Neuronal stem cell (in vitro differentiated cells): Measurements from ENCODE around the gene NLGN1.

Experiments used
- DNase-seq: peaks from one replicate; pipeline ENCODE4 v3.0.0-alpha.2; 2013; ENCODE audit warnings: low spot score
- H2AFZ ChIP-seq: one replicate; pipeline ENCODE4 v1.6.1; 2013; ENCODE audit warnings: mild to moderate bottlenecking, low read length, inconsistent platforms
- H2AK5ac ChIP-seq: 2 replicates; pipeline ENCODE4 v1.6.1; 2013; ENCODE audit warnings: low read depth, mild to moderate bottlenecking, inconsistent platforms, low read length, moderate library complexity, mixed read lengths
- H2BK120ac ChIP-seq: 2 replicates; pipeline ENCODE4 v1.6.1; 2013; ENCODE audit warnings: low read depth, mild to moderate bottlenecking, inconsistent platforms, low read length, moderate library complexity, mixed read lengths
- H2BK12ac ChIP-seq: one replicate; pipeline ENCODE4 v1.6.1; 2013; ENCODE audit warnings: low read length, inconsistent platforms
- H2BK15ac ChIP-seq: 2 replicates; pipeline ENCODE4 v1.6.1; 2013; ENCODE audit warnings: mild to moderate bottlenecking, low read length, inconsistent platforms, mixed read lengths
- H2BK5ac ChIP-seq: one replicate; pipeline ENCODE4 v1.6.1; 2013; ENCODE audit warnings: inconsistent platforms, mild to moderate bottlenecking, low read length, moderate library complexity
- H3K14ac ChIP-seq: one replicate; pipeline ENCODE4 v1.6.1; 2013; ENCODE audit warnings: low read length, inconsistent platforms
- H3K18ac ChIP-seq: 2 replicates; pipeline ENCODE4 v1.6.1; 2013; ENCODE audit warnings: low read length, inconsistent platforms
- H3K23ac ChIP-seq: 2 replicates; pipeline ENCODE4 v1.6.1; 2013; ENCODE audit warnings: low read depth, mild to moderate bottlenecking, mixed read lengths, low read length, inconsistent platforms; ENCODE audit not compliant: poor library complexity
- H3K27ac ChIP-seq: replicated peaks from 3 replicates; pipeline ENCODE4 v1.5.1; 2013; ENCODE audit warnings: low read length, inconsistent platforms
- H3K27me3 ChIP-seq, 3 experiments: 2 replicates each; pipeline ENCODE4 v1.6.1; 2013; ENCODE audit warnings: low read length in 3 of 3, mild to moderate bottlenecking in 2 of 3, inconsistent platforms in 1 of 3, low read depth in 1 of 3, mixed read lengths in 1 of 3, moderate library complexity in 1 of 3; ENCODE audit not compliant: control insufficient read depth in 3 of 3, insufficient read depth in 3 of 3
- H3K36me3 ChIP-seq, 2 donors: replicated peaks in 1 of 2; 2 replicates each; pipeline ENCODE4 v1.6.1; 2013; ENCODE audit warnings: low read length in 2 of 2; ENCODE audit not compliant: control insufficient read depth in 2 of 2, insufficient read depth in 2 of 2
- H3K4ac ChIP-seq: 2 replicates; pipeline ENCODE4 v1.6.1; 2013; ENCODE audit warnings: inconsistent platforms, mild to moderate bottlenecking, low read length, moderate library complexity
- H3K4me1 ChIP-seq, 2 donors: 1 replicate in 1 of 2; 2 replicates in 1 of 2; pipeline ENCODE4 v1.6.1; 2013; ENCODE audit warnings: low read length in 2 of 2, low read depth in 1 of 2; ENCODE audit not compliant: control insufficient read depth in 2 of 2, insufficient read depth in 1 of 2
- H3K4me2 ChIP-seq: one replicate; pipeline ENCODE4 v1.6.1; 2013; ENCODE audit warnings: mild to moderate bottlenecking, low read length, inconsistent platforms; ENCODE audit not compliant: insufficient read depth, poor library complexity, severe bottlenecking
- H3K4me3 ChIP-seq, 2 donors: 2 replicates each; pipeline ENCODE4 v1.5.1; 2013; ENCODE audit warnings: low read length in 2 of 2, mild to moderate bottlenecking in 2 of 2, inconsistent platforms in 1 of 2, moderate library complexity in 1 of 2
- H3K79me1 ChIP-seq: one replicate; pipeline ENCODE4 v1.6.1; 2013; ENCODE audit warnings: low read depth, mild to moderate bottlenecking, inconsistent platforms, low read length, moderate library complexity
- H3K9ac ChIP-seq: one replicate; pipeline ENCODE4 v1.6.1; 2013; ENCODE audit warnings: mild to moderate bottlenecking, low read depth, low read length, inconsistent platforms; ENCODE audit not compliant: poor library complexity
- H3K9me3 ChIP-seq, 2 donors: replicated peaks in 1 of 2; 2 replicates each; pipeline versions ENCODE3 to v1.6.1; 2013; ENCODE audit warnings: low read length in 2 of 2, mild to moderate bottlenecking in 2 of 2, inconsistent platforms in 1 of 2, low read depth in 1 of 2, mixed read lengths in 1 of 2, moderate library complexity in 1 of 2; ENCODE audit not compliant: control insufficient read depth in 2 of 2, insufficient read depth in 1 of 2
- H4K8ac ChIP-seq: one replicate; pipeline ENCODE4 v1.6.1; 2013; ENCODE audit warnings: low read depth, mild to moderate bottlenecking, inconsistent platforms, low read length, moderate library complexity
- H4K91ac ChIP-seq: one replicate; pipeline ENCODE4 v1.6.1; 2013; ENCODE audit warnings: low read length, low read depth, mild to moderate bottlenecking, inconsistent platforms; ENCODE audit not compliant: poor library complexity
- WGBS, 2 donors: extraction: QIAGEN DNeasy Blood & Tissue Kit; methylation state at CpG; one replicate each; pipeline ENCODE4 v1.1.7; 2013; ENCODE audit warnings: missing lambda C conversion rate in 2 of 2, mixed read lengths in 1 of 2; ENCODE audit not compliant: insufficient read length in 2 of 2, insufficient replicate concordance in 1 of 2; ENCODE audit errors: extremely low coverage in 2 of 2; 5-methylcytosine and 5-hydroxymethylcytosine counted together

The NLGN1 gene

GRCh38 chr3:173921732-173922131, 524.2 kb downstream of the NLGN1 start:
- Histone ChIP-seq H2BK120ac (no peak overlapping the region), H3K14ac (no peak overlapping the region), H3K36me3 (no peaks in the 10 kb centered on the region), H3K18ac (no peak overlapping the region), H2AK5ac (no peak overlapping the region), H2BK5ac (no peak overlapping the region), H3K9ac (no peak overlapping the region), H2AFZ (no peak overlapping the region), H4K91ac (no peak overlapping the region), H3K79me1 (no peaks in the 10 kb centered on the region), H3K27me3 (no peaks in the 10 kb centered on the region), H4K8ac (no peak overlapping the region), H2BK15ac (no peak overlapping the region), H3K23ac (no peak overlapping the region), H3K9me3 (peaks cover 0 to 3% of the 10 kb centered on the region in 2 donors), H3K4me1 (peaks cover 4 to 5% of the 10 kb centered on the region in 2 donors), H3K27ac (no peak overlapping the region), H3K4me2 (no peak overlapping the region), H3K4ac (no peak overlapping the region), H2BK12ac (no peak overlapping the region), H3K4me3 (no peak overlapping the region)
- no CpG with 5 or more reads among the region's 2 CpGs for WGBS, 2 donors
- DNase-seq, result no peak

DNA sequence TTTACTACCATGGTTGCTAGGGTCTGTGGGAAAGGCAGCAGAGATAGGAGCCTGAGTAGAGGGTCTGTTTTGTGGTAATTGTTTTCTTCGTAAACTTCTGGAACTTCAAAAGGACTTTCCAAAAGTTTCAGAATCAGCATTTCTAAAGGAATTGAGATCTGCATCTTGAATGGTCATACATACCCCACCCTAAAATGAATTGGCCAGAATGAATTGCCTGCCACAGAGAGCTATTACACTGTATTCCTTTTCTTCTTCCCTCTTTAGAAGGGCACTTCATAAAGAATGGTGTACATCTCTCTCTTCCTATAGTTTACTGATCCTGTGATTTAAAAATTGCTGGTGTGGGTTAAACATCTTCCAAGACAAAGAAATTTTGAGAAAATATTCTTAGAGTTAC, 525.7 kb downstream of the NLGN1 start:
- no peak overlapping the region for H2BK5ac ChIP-seq
- H3K36me3 ChIP-seq, result no peaks in the 10 kb centered on the region
- no CpG with 5 or more reads among the region's 1 CpG for WGBS, 2 donors
- no peak overlapping the region for H4K8ac ChIP-seq
- H3K4me2 ChIP-seq, result no peak overlapping the region
- no peaks in the 10 kb centered on the region for H3K27me3 ChIP-seq
- peaks cover 4 to 5% of the 10 kb centered on the region in 2 donors for H3K4me1 ChIP-seq
- no peak overlapping the region for H2BK15ac ChIP-seq
- H3K14ac ChIP-seq, result no peak overlapping the region
- no peaks in the 10 kb centered on the region for H3K79me1 ChIP-seq
- no peak overlapping the region for H2AFZ ChIP-seq
- no peak overlapping the region for H2BK120ac ChIP-seq
- no peak overlapping the region for H3K23ac ChIP-seq
- H4K91ac ChIP-seq, result no peak overlapping the region
- H3K4ac ChIP-seq, result no peak overlapping the region
- no peak overlapping the region for H3K4me3 ChIP-seq
- H3K9me3 ChIP-seq, result peaks cover 0 to 3% of the 10 kb centered on the region in 2 donors
- H3K27ac ChIP-seq, result no peak overlapping the region
- H2BK12ac ChIP-seq, result no peak overlapping the region
- no peak overlapping the region for H3K9ac ChIP-seq
- no peak for DNase-seq
- H2AK5ac ChIP-seq, result no peak overlapping the region
- H3K18ac ChIP-seq, result no peak overlapping the region

DNA sequence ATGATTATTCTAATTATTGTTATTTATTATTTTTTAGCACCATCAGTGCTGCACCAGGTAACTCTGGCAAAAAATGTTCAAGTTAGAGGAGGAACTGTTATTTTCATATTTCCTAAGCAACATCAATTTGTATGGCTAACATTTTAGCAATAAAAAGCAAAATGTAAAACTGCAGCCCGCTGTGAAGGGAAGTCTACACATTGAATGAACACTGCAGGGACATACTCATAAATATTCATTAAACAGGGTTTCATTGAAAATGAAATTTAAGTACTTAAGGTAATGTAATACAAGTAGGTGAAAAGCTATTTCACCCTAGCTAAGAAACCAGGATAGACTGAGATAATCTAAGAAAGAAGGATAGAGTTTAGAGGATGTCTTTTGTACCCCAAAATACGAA, 532.7 kb downstream of the NLGN1 start:
- Histone ChIP-seq H3K27ac (no peak overlapping the region), H3K27me3 (no peaks in the 10 kb centered on the region), H2BK5ac (no peak overlapping the region), H4K8ac (no peak overlapping the region), H2AFZ (no peak overlapping the region), H4K91ac (no peak overlapping the region), H2BK120ac (no peak overlapping the region), H3K23ac (no peak overlapping the region), H3K9ac (no peak overlapping the region), H3K4me2 (no peak overlapping the region), H3K36me3 (no peaks in the 10 kb centered on the region), H3K4me1 (peaks cover 6 to 19% of the 10 kb centered on the region in 2 donors), H2BK15ac (no peak overlapping the region), H3K4ac (no peak overlapping the region), H3K9me3 (no peaks in the 10 kb centered on the region), H2AK5ac (no peak overlapping the region), H3K14ac (no peak overlapping the region), H2BK12ac (no peak overlapping the region), H3K79me1 (no peaks in the 10 kb centered on the region), H3K18ac (no peak overlapping the region), H3K4me3 (no peak overlapping the region)
- no peak for DNase-seq
- no CpG with 5 or more reads among the region's 2 CpGs for WGBS, 2 donors

DNA sequence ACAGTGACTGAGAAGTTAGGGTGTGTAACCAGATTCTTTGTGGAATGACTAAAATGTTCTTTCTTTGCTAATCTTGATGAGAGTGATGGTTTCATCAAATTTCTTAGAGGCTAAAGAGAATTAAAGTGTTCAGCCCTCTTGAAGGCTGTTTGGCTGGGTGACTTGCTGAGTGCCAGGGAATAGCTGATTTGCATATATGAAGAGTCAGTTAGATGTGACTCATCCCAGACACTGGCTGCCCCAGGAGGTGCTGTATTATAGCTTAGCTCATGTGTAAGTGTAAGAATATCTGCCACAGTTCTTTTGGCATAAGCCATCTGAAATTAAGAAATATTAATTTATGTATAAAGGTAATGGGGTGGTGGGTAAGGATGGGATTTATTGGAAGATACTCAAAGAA, 535.1 kb downstream of the NLGN1 start:
- H3K4me2 ChIP-seq, result no peak overlapping the region
- no peak overlapping the region for H2BK120ac ChIP-seq
- H2AK5ac ChIP-seq, result no peak overlapping the region
- H3K9ac ChIP-seq, result no peak overlapping the region
- H3K79me1 ChIP-seq, result no peaks in the 10 kb centered on the region
- no peaks in the 10 kb centered on the region for H3K36me3 ChIP-seq
- no peak overlapping the region for H2BK5ac ChIP-seq
- no peak overlapping the region for H3K18ac ChIP-seq
- H3K4me3 ChIP-seq, result no peak overlapping the region
- no peaks in the 10 kb centered on the region for H3K27me3 ChIP-seq
- H3K14ac ChIP-seq, result no peak overlapping the region
- H3K23ac ChIP-seq, result no peak overlapping the region
- H3K4ac ChIP-seq, result no peak overlapping the region
- peaks cover 6 to 19% of the 10 kb centered on the region in 2 donors for H3K4me1 ChIP-seq
- H3K9me3 ChIP-seq, result no peaks in the 10 kb centered on the region
- H3K27ac ChIP-seq, result no peak overlapping the region
- no peak overlapping the region for H2BK12ac ChIP-seq
- H2BK15ac ChIP-seq, result no peak overlapping the region
- no peak for DNase-seq
- H4K91ac ChIP-seq, result no peak overlapping the region
- no peak overlapping the region for H2AFZ ChIP-seq
- H4K8ac ChIP-seq, result no peak overlapping the region
